Adipocyte (in vitro differentiated cells): ENCODE data around the gene TMEM45B.
"Not testable (repeated sequence)": the region's sequence is repeated elsewhere in the genome, so short reads cannot be mapped to it uniquely, and the experiment has no call there.

Source experiments
- DNase-seq: peaks from one replicate; pipeline ENCODE4 v3.0.0-alpha.2; 2015; ENCODE audit warnings: low read depth
- H3K27me3 ChIP-seq: replicated peaks from 2 replicates; pipeline ENCODE4 v1.7.0; 2013; ENCODE audit warnings: mild to moderate bottlenecking, low read length, moderate library complexity; ENCODE audit not compliant: control insufficient read depth, insufficient read depth
- H3K36me3 ChIP-seq: 2 replicates; pipeline ENCODE4 v1.7.0; 2013; ENCODE audit warnings: low read length, mild to moderate bottlenecking, moderate library complexity; ENCODE audit not compliant: control insufficient read depth, insufficient read depth, severe bottlenecking
- H3K4me1 ChIP-seq: 2 replicates; pipeline ENCODE4 v1.7.0; 2013; ENCODE audit warnings: mild to moderate bottlenecking, low read length, moderate library complexity; ENCODE audit not compliant: control insufficient read depth, insufficient read depth
- H3K4me3 ChIP-seq: 2 replicates; pipeline ENCODE4 v1.7.0; 2013; ENCODE audit warnings: mild to moderate bottlenecking, low read length, moderate library complexity
- H3K9ac ChIP-seq: 2 replicates; pipeline ENCODE4 v1.7.0; 2013; ENCODE audit warnings: mild to moderate bottlenecking, low read length, moderate library complexity
- H3K9me3 ChIP-seq: 2 replicates; pipeline ENCODE4 v1.7.0; 2013; ENCODE audit warnings: mild to moderate bottlenecking, low read length, moderate library complexity; ENCODE audit not compliant: control insufficient read depth

The TMEM45B gene

GRCh38 chr11:129854232-129854805 lies 38.7 kb downstream of the TMEM45B start:
- H3K27me3 ChIP-seq: peaks cover 3% of the 10 kb centered on the region
- H3K36me3 ChIP-seq: peaks cover 4% of the 10 kb centered on the region
- H3K9me3 ChIP-seq: no peaks in the 10 kb centered on the region
- H3K9ac ChIP-seq: no peak overlapping the region
- no peak overlapping the region for H3K4me3 ChIP-seq
- peaks cover 6% of the 10 kb centered on the region for H3K4me1 ChIP-seq
- no peak for DNase-seq

- Histone ChIP-seq H3K9ac (no peak overlapping the region), H3K4me1 (peaks cover 6% of the 10 kb centered on the region), H3K9me3 (no peaks in the 10 kb centered on the region), H3K27me3 (no peaks in the 10 kb centered on the region), H3K4me3 (no peak overlapping the region), H3K36me3 (peaks cover 4% of the 10 kb centered on the region)
- no peak for DNase-seq
Observed at GRCh38 chr11:129855086-129855485, 39.4 kb downstream of the TMEM45B start.

DNA sequence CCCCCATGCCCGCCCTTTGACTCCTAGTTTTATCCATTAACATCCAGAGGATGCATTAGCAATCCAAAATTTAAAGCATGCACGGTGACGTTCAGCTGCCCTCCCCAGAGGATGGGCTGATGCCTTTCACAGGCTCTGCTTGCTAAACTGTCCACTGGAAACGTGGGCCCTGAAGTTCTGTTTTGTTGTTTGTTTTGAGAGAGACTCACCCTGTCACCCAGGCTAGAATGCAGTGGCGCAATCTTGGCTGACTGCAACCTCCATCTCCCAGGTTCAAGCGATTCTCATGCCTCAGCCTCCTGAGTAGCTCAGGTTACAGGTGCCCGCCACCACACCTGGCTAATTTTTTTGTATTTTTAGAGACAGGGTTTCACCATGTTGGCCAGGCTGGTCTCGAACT lies 40.4 kb downstream of the TMEM45B start:
- DNase-seq: no peak
- Histone ChIP-seq H3K27me3 (no peaks in the 10 kb centered on the region), H3K9ac (no peak overlapping the region), H3K9me3 (no peaks in the 10 kb centered on the region), H3K4me3 (no peak overlapping the region), H3K36me3 (peaks cover 6% of the 10 kb centered on the region), H3K4me1 (peaks cover 6% of the 10 kb centered on the region)

- H3K9me3 ChIP-seq: no peaks in the 10 kb centered on the region
- no peak overlapping the region for H3K9ac ChIP-seq
- peak; percentile 84 for DNase-seq
- no peaks in the 10 kb centered on the region for H3K27me3 ChIP-seq
- peaks cover 47% of the 10 kb centered on the region for H3K36me3 ChIP-seq
- no peak overlapping the region for H3K4me3 ChIP-seq
- H3K4me1 ChIP-seq: peaks cover 10% of the 10 kb centered on the region
Observed at GRCh38 chr11:129861702-129862522, 46.3 kb downstream of the TMEM45B start.

GRCh38 chr11:129864811-129865210 lies 49.2 kb downstream of the TMEM45B start:
- H3K9ac ChIP-seq: no peak overlapping the region
- H3K9me3 ChIP-seq: no peaks in the 10 kb centered on the region
- no peak for DNase-seq
- peaks cover 62% of the 10 kb centered on the region for H3K36me3 ChIP-seq
- no peak overlapping the region for H3K4me3 ChIP-seq
- no peaks in the 10 kb centered on the region for H3K27me3 ChIP-seq
- H3K4me1 ChIP-seq: peaks cover 10% of the 10 kb centered on the region

DNA sequence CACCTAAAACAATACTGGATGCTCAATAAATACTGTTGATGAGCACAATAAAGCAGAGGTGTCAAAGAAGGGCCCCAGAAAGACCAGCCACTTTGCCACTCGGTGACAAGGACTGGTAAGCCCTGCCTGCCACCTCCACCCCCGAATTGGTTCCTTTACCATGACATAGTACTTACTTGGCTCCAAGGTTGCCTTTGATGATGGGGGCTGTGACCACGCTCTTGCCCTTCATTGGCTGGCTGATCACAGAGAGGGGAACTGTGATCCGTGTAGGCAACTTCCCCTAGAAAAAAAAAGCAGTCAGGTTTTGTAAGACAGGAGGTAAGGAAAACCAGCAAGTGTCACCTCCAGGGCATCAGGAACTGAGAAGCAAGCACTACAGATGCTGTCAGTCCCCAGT lies 50.1 kb downstream of the TMEM45B start:
- Histone ChIP-seq H3K9ac (no peak overlapping the region), H3K4me1 (peaks cover 10% of the 10 kb centered on the region), H3K36me3 (peaks cover 71% of the 10 kb centered on the region), H3K27me3 (no peaks in the 10 kb centered on the region), H3K9me3 (no peaks in the 10 kb centered on the region), H3K4me3 (no peak overlapping the region)
- no peak for DNase-seq

GRCh38 chr11:129866311-129866710 lies 50.7 kb downstream of the TMEM45B start:
- no peak for DNase-seq
- H3K4me1 ChIP-seq: peaks cover 10% of the 10 kb centered on the region
- H3K9ac ChIP-seq: no peak overlapping the region
- no peak overlapping the region for H3K4me3 ChIP-seq
- H3K27me3 ChIP-seq: no peaks in the 10 kb centered on the region
- peaks cover 72% of the 10 kb centered on the region for H3K36me3 ChIP-seq
- no peaks in the 10 kb centered on the region for H3K9me3 ChIP-seq

DNA sequence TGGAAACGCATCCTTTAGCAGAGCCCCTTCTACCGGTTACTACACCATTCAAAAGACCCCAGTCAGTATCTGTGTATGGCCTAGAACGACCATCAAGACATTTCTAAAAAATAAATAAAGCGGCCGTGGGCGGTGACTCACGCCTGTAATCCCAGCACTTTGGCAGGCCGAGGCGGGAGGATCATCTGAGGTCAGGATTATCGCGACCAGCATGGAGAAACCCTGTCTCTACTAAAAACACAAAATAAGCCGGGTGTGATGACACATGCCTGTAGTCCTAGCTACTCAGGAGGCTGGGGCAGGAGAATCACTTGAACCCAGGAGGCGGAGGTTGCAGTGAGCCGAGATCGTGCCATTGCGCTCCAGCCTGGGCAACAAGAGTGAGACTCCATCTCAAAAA lies 53.0 kb downstream of the TMEM45B start:
- not testable (repeated sequence) for DNase-seq, H3K4me1 ChIP-seq, H3K9me3 ChIP-seq, H3K4me3 ChIP-seq, H3K27me3 ChIP-seq, H3K9ac ChIP-seq
- H3K36me3 ChIP-seq: peaks cover 87% of the 10 kb centered on the region

DNA sequence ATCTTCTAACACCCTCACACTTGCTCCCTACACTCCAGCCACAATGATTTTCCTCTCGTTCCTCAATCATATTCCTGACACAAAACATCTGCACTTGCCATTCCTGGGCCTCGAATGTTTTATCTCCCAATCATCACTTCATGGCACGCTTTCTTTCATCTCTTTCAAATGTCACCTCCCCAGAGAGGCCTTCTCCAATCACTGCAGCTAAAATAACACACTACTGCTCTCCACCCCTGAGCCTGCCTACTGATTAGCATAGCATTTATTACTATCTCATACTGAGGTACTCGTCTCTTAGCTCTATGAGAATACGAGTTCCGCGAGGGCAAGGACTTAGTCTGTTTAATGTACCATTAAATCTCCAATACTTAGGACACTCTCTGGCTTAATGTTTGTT lies 56.3 kb downstream of the TMEM45B start:
- DNase-seq: no peak
- Histone ChIP-seq H3K27me3 (no peaks in the 10 kb centered on the region), H3K4me1 (no peaks in the 10 kb centered on the region), H3K4me3 (no peak overlapping the region), H3K9ac (no peak overlapping the region), H3K36me3 (peaks cover 89% of the 10 kb centered on the region), H3K9me3 (no peaks in the 10 kb centered on the region)

- Histone ChIP-seq H3K9me3 (no peaks in the 10 kb centered on the region), H3K36me3 (peaks cover 98% of the 10 kb centered on the region), H3K4me1 (no peaks in the 10 kb centered on the region), H3K4me3 (no peak overlapping the region), H3K27me3 (no peaks in the 10 kb centered on the region), H3K9ac (no peak overlapping the region)
- no peak for DNase-seq
Observed at GRCh38 chr11:129880311-129880710, 64.7 kb downstream of the TMEM45B start.

GRCh38 chr11:129881570-129882170 lies 66.0 kb downstream of the TMEM45B start:
- Histone ChIP-seq H3K27me3 (no peaks in the 10 kb centered on the region), H3K9ac (no peak overlapping the region), H3K4me1 (no peaks in the 10 kb centered on the region), H3K36me3 (peaks cover 98% of the 10 kb centered on the region), H3K4me3 (no peak overlapping the region), H3K9me3 (no peaks in the 10 kb centered on the region)
- peak; percentile 30 for DNase-seq
